ENCODE data around the gene PRMT5. TPM values are rescaled to one million over a fixed set of nuclear protein-coding genes. Genes with fewer than 3 reads are reported as not detected.
A peak's percentile ranks its signal among the peaks of the same experiment; 100 is the strongest.

The PRMT5 gene
- total RNA-seq, 1 experiment from 2014 or later, result 101 TPM

DNA sequence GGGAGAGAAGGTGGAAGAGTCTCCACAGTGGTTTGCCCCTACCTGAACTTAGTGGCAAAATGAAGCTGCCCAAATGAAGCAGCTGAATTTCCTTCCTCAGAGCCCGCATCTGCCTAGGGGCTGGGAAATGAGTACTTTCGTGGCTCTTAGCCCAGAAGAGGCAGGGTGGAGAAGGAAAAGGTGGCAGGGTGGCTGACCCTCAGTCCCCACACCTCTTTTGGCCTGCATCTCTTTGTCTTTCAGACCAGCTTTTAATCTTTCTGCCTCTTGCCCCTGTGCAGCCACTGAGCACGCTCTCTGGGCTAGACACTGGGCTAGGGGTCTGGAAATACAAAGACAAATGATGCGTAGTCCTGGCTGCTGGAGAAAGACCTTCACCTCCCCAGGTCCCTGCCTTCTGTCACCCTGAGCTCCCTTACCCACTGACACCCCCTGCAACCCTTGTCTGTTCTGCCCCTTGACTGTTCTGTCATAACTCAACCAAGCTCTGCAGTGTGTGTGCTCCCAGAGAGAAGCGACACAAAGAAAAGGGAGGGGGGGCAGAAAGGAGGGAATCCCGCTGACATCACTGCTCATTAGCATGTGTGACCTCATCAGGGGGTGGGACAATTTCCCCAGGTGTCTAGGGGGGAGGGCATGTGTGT, 46.5 kb downstream of the PRMT5 start:
- 0 out of 2 replicates have a peak, but pooled peaks have one; percentile 7 for ATAC-seq
- intact Hi-C loops (cut with micrococcal nuclease), result no loop called here
- CTCF ChIA-PET, result interaction anchor here (0.5 to 0.6 kb wide), 2 partner anchors 9 to 30 kb away, joined by 4 to 6 read pairs; no protein-coding TSS in a partner anchor
- Histone ChIP-seq H3K4me1 (ENCODE audit: insufficient read depth, low read length) (peaks cover 20% of the 10 kb centered on the region), H3K9ac (ENCODE audit: low read length) (no peak overlapping the region), H3F3A (ENCODE audit: low read length, unreplicated experiment) (no peaks in the 10 kb centered on the region), H4K20me1 (ENCODE audit: low read length) (no peaks in the 10 kb centered on the region), H3K4me3 (ENCODE audit: low read length) (no peak overlapping the region), H3K9me2 (replicated peaks; ENCODE audit: low read length) (no peaks in the 10 kb centered on the region), H2AFZ (ENCODE audit: low read length) (no peak overlapping the region), H3K27me3 (ENCODE audit: low read length) (no peaks in the 10 kb centered on the region), H3K9me3 (ENCODE audit: low read length) (no peaks in the 10 kb centered on the region), H3K79me2 (ENCODE audit: low read length) (peaks cover 2% of the 10 kb centered on the region), H3K27ac (ENCODE audit: low read length) (no peak overlapping the region), H3K4me2 (ENCODE audit: low read length) (no peak overlapping the region), H3K36me3 (ENCODE audit: low read depth, low read length) (peaks cover 2% of the 10 kb centered on the region; the same call in 1 of the 2 replicates)
- POLR2A ChIA-PET (ENCODE audit: unreplicated experiment), result interaction anchor here (0.5 kb wide), 1 partner anchor 595 kb away, joined by 4 read pairs; no protein-coding TSS in a partner anchor
- peak; percentile 39 for DNase-seq
- no TSS peak for BruUV-seq (replicated peaks)
- TF ChIP-seq EZH2phosphoT487 (IDR thresholded peaks at IDR 0.05; ENCODE audit: borderline replicate concordance, low read length) (no peak), EZH2 (IDR thresholded peaks at IDR 0.05; ENCODE audit: low read length, unreplicated experiment) (no peak)
- TF ChIP-seq, protein P1, sequence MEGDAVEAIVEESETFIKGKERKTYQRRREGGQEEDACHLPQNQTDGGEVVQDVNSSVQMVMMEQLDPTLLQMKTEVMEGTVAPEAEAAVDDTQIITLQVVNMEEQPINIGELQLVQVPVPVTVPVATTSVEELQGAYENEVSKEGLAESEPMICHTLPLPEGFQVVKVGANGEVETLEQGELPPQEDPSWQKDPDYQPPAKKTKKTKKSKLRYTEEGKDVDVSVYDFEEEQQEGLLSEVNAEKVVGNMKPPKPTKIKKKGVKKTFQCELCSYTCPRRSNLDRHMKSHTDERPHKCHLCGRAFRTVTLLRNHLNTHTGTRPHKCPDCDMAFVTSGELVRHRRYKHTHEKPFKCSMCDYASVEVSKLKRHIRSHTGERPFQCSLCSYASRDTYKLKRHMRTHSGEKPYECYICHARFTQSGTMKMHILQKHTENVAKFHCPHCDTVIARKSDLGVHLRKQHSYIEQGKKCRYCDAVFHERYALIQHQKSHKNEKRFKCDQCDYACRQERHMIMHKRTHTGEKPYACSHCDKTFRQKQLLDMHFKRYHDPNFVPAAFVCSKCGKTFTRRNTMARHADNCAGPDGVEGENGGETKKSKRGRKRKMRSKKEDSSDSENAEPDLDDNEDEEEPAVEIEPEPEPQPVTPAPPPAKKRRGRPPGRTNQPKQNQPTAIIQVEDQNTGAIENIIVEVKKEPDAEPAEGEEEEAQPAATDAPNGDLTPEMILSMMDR (conservative IDR thresholded peaks at IDR 0.05; ENCODE audit: low read depth, low read length), result no peak

DNA sequence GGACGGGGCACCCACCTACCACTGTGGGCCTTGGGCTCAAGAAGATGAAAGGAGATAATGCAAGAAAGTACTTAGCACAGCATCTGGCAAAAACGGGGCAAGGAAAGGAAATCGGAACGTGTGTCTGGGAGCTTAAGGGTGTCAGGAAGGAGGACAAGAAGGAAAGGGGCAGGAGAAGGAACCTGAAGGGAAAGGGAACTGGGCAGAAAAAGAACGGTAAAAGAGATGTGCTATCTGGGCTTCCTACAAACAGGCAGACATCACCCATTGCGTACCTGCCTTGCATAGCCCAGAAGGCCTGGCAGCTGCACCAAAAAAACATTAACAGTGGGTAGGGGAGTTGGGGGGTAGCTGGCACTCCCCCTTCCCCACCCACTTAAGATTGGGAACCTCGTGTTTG, 47.1 kb downstream of the PRMT5 start:
- H3K9me2 ChIP-seq (replicated peaks; ENCODE audit: low read length), result no peaks in the 10 kb centered on the region
- H3K9me3 ChIP-seq (ENCODE audit: low read length), result no peaks in the 10 kb centered on the region
- peaks cover 17% of the 10 kb centered on the region; the same call in 1 of the 2 replicates for H3K4me1 ChIP-seq (ENCODE audit: insufficient read depth, low read length)
- CTCF ChIA-PET, result interaction anchor here (0.5 to 0.6 kb wide), 2 partner anchors 8 to 29 kb away, joined by 4 to 6 read pairs; no protein-coding TSS in a partner anchor
- H3K4me2 ChIP-seq (ENCODE audit: low read length), result no peak overlapping the region
- TF ChIP-seq EZH2 (IDR thresholded peaks at IDR 0.05; ENCODE audit: low read length, unreplicated experiment), result no peak
- TF ChIP-seq, protein P1 (conservative IDR thresholded peaks at IDR 0.05; ENCODE audit: low read depth, low read length), result no peak
- no peak for TF ChIP-seq EZH2phosphoT487 (IDR thresholded peaks at IDR 0.05; ENCODE audit: borderline replicate concordance, low read length)
- H2AFZ ChIP-seq (ENCODE audit: low read length), result no peak overlapping the region
- H3K9ac ChIP-seq (ENCODE audit: low read length), result no peak overlapping the region
- H3F3A ChIP-seq (ENCODE audit: low read length, unreplicated experiment), result no peaks in the 10 kb centered on the region
- no peak overlapping the region for H3K27ac ChIP-seq (ENCODE audit: low read length)
- H3K27me3 ChIP-seq (ENCODE audit: low read length), result no peaks in the 10 kb centered on the region
- 0 out of 2 replicates have a peak, but pooled peaks have one; percentile 1 for ATAC-seq
- H4K20me1 ChIP-seq (ENCODE audit: low read length), result no peaks in the 10 kb centered on the region
- H3K79me2 ChIP-seq (ENCODE audit: low read length), result no peaks in the 10 kb centered on the region
- intact Hi-C loops (cut with micrococcal nuclease), result no loop called here
- DNase-seq, result no peak
- BruUV-seq (replicated peaks), result no TSS peak
- POLR2A ChIA-PET (ENCODE audit: unreplicated experiment), result no interaction called here
- H3K36me3 ChIP-seq (ENCODE audit: low read depth, low read length), result peaks cover 8% of the 10 kb centered on the region; the same call in 1 of the 2 replicates
- no peak overlapping the region for H3K4me3 ChIP-seq (ENCODE audit: low read length)
